Stimulated activated CD4-positive, alpha-beta T cell treated with anti-CD3 and anti-CD28 coated beads, Interleukin-4, amount 100 ng/mL, for 48 hours (primary cell): ENCODE data around the gene ARGLU1.
A peak's percentile ranks its signal among the peaks of the same experiment; 100 is the strongest.

Source experiments
- DNase-seq, 2 donors: peaks; one replicate each; pipeline ENCODE4 v3.0.0-alpha.2; 2020; ENCODE audit warnings: low read depth in 2 of 2

The ARGLU1 gene

DNA sequence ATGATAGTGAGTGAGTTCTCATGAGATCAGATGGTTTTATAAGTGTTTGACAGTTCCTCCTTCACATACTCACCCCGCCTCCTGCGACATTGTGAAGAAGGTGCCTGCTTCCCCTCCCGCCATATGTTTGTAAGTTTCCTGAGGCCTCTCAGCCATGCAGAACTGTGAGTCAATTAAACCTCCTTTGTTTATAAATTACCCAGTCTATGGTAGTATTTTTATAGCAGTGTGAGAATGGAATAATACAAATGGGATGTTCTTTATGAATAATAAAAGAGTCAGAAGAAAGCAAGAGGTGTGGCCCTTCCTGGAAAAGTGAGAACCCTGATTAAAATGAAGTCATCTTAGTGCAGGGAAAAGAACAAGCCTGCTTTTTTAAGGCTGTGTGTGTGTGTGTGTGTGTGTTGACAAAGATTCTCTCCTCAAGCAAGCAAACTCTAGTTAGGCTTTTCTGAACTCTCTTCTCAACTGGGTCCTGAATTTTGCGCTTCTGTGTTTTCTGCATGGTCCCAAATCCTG lies 18.8 kb upstream of the ARGLU1 start:
- DNase-seq = no peak

DNA sequence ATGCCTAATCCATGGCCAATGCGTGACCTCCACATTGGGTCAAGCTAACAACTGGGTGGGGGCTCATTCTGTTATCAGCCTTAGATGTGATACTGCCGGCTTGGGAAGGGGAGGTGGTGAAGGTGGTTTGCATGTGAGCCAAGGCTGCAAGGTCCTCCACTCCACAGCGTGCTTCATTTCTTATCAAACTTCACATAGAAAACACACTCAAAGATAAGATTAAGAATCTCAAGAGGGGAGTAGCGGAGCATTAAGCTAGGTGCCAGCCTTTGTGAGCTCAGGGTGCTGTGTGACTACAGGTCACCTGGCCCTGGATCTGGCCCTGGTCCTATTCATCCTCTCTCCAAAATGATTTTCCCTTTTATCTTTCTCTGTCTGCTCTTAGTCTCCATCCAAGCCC lies 13.3 kb upstream of the ARGLU1 start:
- no peak for DNase-seq

DNA sequence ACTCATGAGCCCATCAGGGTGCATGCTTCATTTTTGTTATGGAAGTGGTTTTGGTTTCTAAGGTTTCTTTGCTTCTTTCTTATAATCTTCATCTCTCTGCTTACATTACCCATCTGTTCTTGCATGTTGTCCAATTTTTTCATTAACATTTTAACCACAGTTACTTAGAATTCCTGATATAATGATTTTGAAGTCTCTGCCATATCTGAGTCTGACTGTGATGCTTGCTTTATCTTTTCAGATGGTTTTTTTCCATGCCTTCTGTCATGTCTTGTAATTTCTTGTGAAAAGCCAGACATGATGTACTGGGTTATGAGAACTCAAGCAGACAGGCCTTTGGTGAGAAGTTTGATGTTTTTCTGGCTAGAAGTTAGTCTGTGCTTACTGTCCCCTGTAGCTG lies 8.0 kb upstream of the ARGLU1 start:
- DNase-seq = no peak

GRCh38 chr13:106573868-106574267 lies 5.9 kb upstream of the ARGLU1 start:
- no peak for DNase-seq

DNA sequence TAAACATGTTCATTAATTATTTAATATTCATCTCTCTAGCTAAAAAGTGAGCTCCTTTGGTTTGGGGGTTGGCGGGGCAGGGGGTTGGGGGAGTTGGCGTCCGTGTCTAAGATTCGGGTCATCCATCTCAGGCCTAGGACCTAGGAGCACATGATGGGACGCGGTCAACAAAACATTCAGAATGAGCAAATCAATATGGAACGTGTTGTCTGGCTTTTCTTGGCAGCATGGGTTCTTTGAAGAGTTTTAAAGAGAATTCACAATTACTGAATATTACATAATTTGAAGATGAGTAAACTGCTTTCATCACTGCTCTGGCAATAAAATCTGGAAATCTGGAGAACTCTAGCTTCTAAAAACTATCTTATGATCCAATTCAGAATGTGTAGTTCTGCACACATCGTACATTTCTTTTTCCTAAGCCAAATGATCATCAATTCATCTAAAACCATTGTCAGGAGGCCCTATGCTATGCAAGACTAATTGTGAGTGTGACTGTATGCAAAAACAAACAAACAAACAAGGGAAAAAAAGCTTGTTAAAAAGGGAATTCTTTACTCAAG lies 5.4 kb upstream of the ARGLU1 start:
- no peak for DNase-seq

GRCh38 chr13:106570299-106570852 lies 2.4 kb upstream of the ARGLU1 start:
- peak; percentile 25 to 38 for DNase-seq

DNA sequence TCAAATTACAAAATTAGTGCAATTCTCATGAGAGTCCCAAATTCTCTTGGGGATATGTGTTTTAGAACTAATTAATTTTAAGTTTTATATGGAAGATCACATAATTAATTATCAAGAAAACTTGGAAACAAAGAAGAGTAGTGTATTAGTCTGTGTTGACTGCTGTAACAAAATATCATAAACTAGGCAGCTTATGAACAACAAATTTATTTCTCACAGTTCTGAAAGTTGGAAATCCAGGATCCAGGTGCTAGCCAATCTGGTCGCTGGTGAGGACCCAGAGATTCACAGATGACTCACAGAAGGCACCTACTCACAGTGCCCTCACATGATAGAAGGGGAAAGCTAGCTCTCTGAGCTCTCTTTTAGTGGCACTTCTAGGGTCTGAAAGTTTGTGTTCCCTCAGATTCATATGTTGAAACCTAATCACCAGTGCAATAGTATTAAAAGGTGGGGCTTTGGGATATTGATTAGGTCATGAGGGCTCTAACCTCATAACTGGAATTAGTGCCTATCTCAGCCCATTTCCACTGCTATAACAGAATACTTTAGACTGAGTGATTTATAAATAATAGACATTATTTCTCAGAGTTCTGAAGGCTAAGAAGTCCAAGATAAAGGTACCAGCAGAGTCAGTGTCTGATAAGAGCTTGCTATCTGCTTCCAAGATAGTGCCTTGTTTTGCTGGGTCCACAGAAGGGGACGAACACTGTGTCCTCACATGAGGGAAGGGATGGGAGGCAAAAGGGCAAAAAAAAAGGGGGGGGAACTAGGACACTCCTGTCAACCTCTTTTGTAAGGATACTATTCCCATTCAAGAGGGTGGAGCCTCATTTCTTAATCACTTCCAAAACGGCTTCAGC lies 1.5 kb upstream of the ARGLU1 start:
- no peak for DNase-seq

- DNase-seq = no peak
Measured at GRCh38 chr13:106568299-106569003, 514 bp upstream of the ARGLU1 start.

- peak; percentile 28 to 48 for DNase-seq
Measured at GRCh38 chr13:106566641-106567473, 1.1 kb downstream of the ARGLU1 start.

DNA sequence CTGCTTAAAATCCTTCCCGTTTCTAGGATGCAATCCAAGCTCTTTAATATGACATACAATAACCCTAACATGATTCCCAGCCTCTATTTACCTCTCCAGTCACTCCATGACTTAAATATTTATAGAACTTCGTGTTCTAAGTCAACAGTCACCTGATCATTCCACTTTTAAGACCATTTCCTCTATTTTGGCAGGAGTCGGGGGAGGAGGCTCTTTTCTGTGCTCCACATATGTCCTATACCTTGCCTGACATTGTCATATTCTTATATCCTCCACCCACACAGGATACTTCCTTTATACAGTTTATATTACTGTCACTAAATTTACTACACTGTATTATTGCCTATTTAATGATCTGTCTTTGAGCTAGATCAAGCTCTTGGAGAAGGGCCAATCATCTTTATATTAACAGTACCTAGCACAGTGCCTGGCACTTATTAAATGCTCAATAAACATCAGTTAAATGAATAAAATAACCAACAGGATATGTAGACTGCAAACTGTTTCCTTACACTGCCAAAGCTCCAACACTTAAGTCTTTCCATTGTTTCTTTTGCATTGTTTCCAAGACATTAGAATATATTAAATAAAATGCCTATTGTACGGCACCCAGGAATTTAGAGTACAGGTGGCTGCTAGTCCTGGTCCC lies 2.7 kb downstream of the ARGLU1 start:
- DNase-seq = no peak

- DNase-seq = no peak
Measured at GRCh38 chr13:106562301-106562700, 5.6 kb downstream of the ARGLU1 start.

GRCh38 chr13:106561551-106562170 lies 6.3 kb downstream of the ARGLU1 start:
- peak; percentile 36 to 44 for DNase-seq

- no peak for DNase-seq
Measured at GRCh38 chr13:106560821-106561220, 7.1 kb downstream of the ARGLU1 start.

DNA sequence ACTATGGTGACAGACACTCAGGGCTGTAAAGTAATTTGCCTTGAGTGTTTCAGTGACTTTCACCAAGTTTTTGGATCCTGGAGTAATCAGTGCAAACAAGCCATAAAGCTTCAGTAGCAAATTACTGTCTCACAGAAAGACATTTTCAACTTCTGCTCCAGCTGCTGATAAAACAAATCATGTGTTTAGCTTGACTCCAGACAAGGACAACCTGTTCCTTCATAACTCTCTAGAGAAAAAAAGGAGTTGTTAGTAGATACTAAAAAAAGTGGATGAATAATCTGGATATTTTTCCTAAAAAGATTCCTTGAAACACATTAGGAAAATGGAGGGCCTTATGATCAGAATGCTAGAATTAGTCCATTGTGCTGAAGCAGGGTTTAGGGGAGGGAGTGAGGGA lies 9.4 kb downstream of the ARGLU1 start:
- DNase-seq = no peak

- no peak for DNase-seq
Measured at GRCh38 chr13:106555631-106556328, 12.2 kb downstream of the ARGLU1 start.

GRCh38 chr13:106551751-106552150 lies 16.2 kb downstream of the ARGLU1 start:
- DNase-seq = no peak

GRCh38 chr13:106551350-106551749 lies 16.6 kb downstream of the ARGLU1 start:
- no peak for DNase-seq

GRCh38 chr13:106550570-106551135 lies 17.3 kb downstream of the ARGLU1 start:
- DNase-seq = no peak

GRCh38 chr13:106548064-106548696 lies 19.8 kb downstream of the ARGLU1 start:
- DNase-seq = no peak
